Stomach (tissue), 9 donors: Measurements from ENCODE around the gene UBAC2. TPM values are rescaled to one million over a fixed set of nuclear protein-coding genes. Genes with fewer than 3 reads are reported as not detected.

Experiments
- DNase-seq, 2 donors: peaks; one replicate each; pipeline versions ENCODE4 v3.0.0 to v3.0.0-alpha.2; 2013 to 2019
- H3K27ac ChIP-seq, 5 donors: fragments of 200-600 bp in 4 of 5; sonication (generic) in 4 of 5; one replicate each; pipeline ENCODE4 v1.5.1; 2013 to 2019; ENCODE audit warnings: mild to moderate bottlenecking in 1 of 5, moderate library complexity in 1 of 5
- H3K27me3 ChIP-seq, 3 donors: fragments of 200-600 bp; sonication (generic); one replicate each; pipeline ENCODE4 v1.5.1; 2017 to 2019; ENCODE audit warnings: mixed run types in 1 of 3
- H3K36me3 ChIP-seq, 4 donors: fragments of 200-600 bp; sonication (generic); 1 replicate in 3 of 4; 2 replicates in 1 of 4; pipeline ENCODE4 v1.5.1; 2016 to 2019
- H3K4me1 ChIP-seq, 4 donors: fragments of 200-600 bp; sonication (generic); one replicate each; pipeline ENCODE4 v1.5.1; 2016 to 2019
- H3K4me3 ChIP-seq, 4 donors: fragments of 200-600 bp; sonication (generic) in 3 of 4; one replicate each; pipeline ENCODE4 v1.5.1; 2016 to 2019; ENCODE audit warnings: mild to moderate bottlenecking in 1 of 4
- H3K9me3 ChIP-seq, 4 donors: fragments of 200-600 bp; sonication (generic); one replicate each; pipeline ENCODE4 v1.5.1; 2016 to 2019
- CTCF ChIP-seq, 7 experiments: fragments of 450-650 bp in 4 of 7; fragments of 200-600 bp in 3 of 7; sonication (generic) in 3 of 7; IDR thresholded peaks; one replicate each; pipeline ENCODE4 v1.5.1; 2016 to 2019; ENCODE audit warnings: antibody characterized with exemption in 7 of 7, control low read depth in 2 of 7, mild to moderate bottlenecking in 1 of 7
- EP300 ChIP-seq: sonication (generic); formaldehyde crosslinking; IDR thresholded peaks from one replicate; pipeline ENCODE4 v1.6.1; 2017; ENCODE audit warnings: antibody characterized with exemption
- POLR2A ChIP-seq, 4 donors: fragments of 450-650 bp; IDR thresholded peaks; one replicate each; pipeline ENCODE4 v1.6.1; 2016; ENCODE audit warnings: antibody characterized with exemption in 4 of 4, control low read depth in 2 of 4, mild to moderate bottlenecking in 1 of 4, moderate library complexity in 1 of 4
- POLR2AphosphoS5 ChIP-seq, 3 donors: sonication (generic); formaldehyde crosslinking; IDR thresholded peaks; one replicate each; pipeline ENCODE4 v1.6.1; 2016; ENCODE audit warnings: antibody characterized with exemption in 3 of 3
- WGBS, 5 donors: extraction: QIAGEN DNeasy Blood & Tissue Kit in 3 of 5; methylation state at CpG; one replicate each; pipeline versions ENCODE4 v1.1.5 to v1.1.7; 2013 to 2018; 5-methylcytosine and 5-hydroxymethylcytosine counted together
- intact Hi-C: fragments of 100-400 bp; cut with DNase I; formaldehyde crosslinking; loops from one replicate; pipeline ENCODE4 v1.15.1; 2023; ENCODE audit warnings: low total_unique reads
- polyA plus RNA-seq, 3 donors: library from polyadenylated mRNA; stranded (reverse); fragments of 200-250 nt; gene quantifications; one replicate each; pipeline ENCODE4 v1.2.3, GENCODE V29; 2013
- total RNA-seq, 5 donors: library from RNA; depleted of rRNA; stranded (reverse); fragments of >200 nt; gene quantifications; one replicate each; pipeline versions ENCODE4 v1.1.0 to v1.2.3, GENCODE V29; 2014 to 2016
- donor health status: healthy with polysubstance abuse.
- donor health status: Bipolar disorder and iron deficiency.
- donor health status: healthy.

The UBAC2 gene
- total and polyA plus RNA-seq, 8 donors = 18.1 to 68.8 (median 40.1) TPM

- intact Hi-C loops = no loop called here
- H3K36me3 ChIP-seq = peaks cover 0 to 58% (median 40%) of the 10 kb centered on the region in 4 donors
- DNase-seq = no peak
- H3K4me3 ChIP-seq = no peak overlapping the region
- H3K4me1 ChIP-seq = peaks cover 14 to 36% (median 15%) of the 10 kb centered on the region in 4 donors
- no peaks in the 10 kb centered on the region for H3K9me3 ChIP-seq
- no peaks in the 10 kb centered on the region for H3K27me3 ChIP-seq
- H3K27ac ChIP-seq = peak overlapping the region in 1 of 5 donors; percentile 9
- TF ChIP-seq POLR2AphosphoS5 (IDR thresholded peaks at IDR 0.05) (no peak), CTCF (IDR thresholded peaks at IDR 0.05) (no peak), POLR2A (IDR thresholded peaks at IDR 0.05) (no peak), EP300 (no peak)
- WGBS, 5 donors = 74 to 98% (median 95%) methylated on average over 2 of the region's 2 CpGs
Observed at GRCh38 chr13:99353246-99353600, 152.6 kb downstream of the UBAC2 start.

GRCh38 chr13:99353836-99354235, 153.2 kb downstream of the UBAC2 start:
- H3K4me3 ChIP-seq = no peak overlapping the region
- WGBS, 5 donors = 82 to 91% (median 85%) methylated on average over 8 of the region's 8 CpGs
- TF ChIP-seq POLR2AphosphoS5 (IDR thresholded peaks at IDR 0.05) (no peak), CTCF (IDR thresholded peaks at IDR 0.05) (no peak), POLR2A (IDR thresholded peaks at IDR 0.05) (no peak), EP300 (no peak)
- no peaks in the 10 kb centered on the region for H3K9me3 ChIP-seq
- peaks cover 0 to 58% (median 36%) of the 10 kb centered on the region in 4 donors for H3K36me3 ChIP-seq
- peaks cover 14 to 36% (median 15%) of the 10 kb centered on the region in 4 donors for H3K4me1 ChIP-seq
- no peaks in the 10 kb centered on the region for H3K27me3 ChIP-seq
- no peak for DNase-seq
- intact Hi-C loops = no loop called here
- H3K27ac ChIP-seq = peak overlapping the region in 4 of 5 donors; percentile 9 to 73 (median 39)

GRCh38 chr13:99354371-99354951, 153.8 kb downstream of the UBAC2 start:
- 69 to 84% (median 81%) methylated on average over 8 of the region's 8 CpGs for WGBS, 5 donors
- TF ChIP-seq POLR2AphosphoS5 (IDR thresholded peaks at IDR 0.05) = no peak
- no peak for TF ChIP-seq EP300
- TF ChIP-seq POLR2A (IDR thresholded peaks at IDR 0.05) = no peak
- no peak for TF ChIP-seq CTCF (IDR thresholded peaks at IDR 0.05)
- Histone ChIP-seq H3K4me1 (peaks cover 14 to 36% (median 15%) of the 10 kb centered on the region in 4 donors), H3K4me3 (no peak overlapping the region), H3K27me3 (no peaks in the 10 kb centered on the region), H3K36me3 (peaks cover 0 to 55% (median 36%) of the 10 kb centered on the region in 4 donors), H3K27ac (peak overlapping the region; percentile 9 to 73 (median 39)), H3K9me3 (no peaks in the 10 kb centered on the region)
- intact Hi-C loops = no loop called here
- no peak for DNase-seq

GRCh38 chr13:99355267-99356011, 154.8 kb downstream of the UBAC2 start:
- intact Hi-C loops = no loop called here
- no peaks in the 10 kb centered on the region for H3K9me3 ChIP-seq
- no peaks in the 10 kb centered on the region for H3K27me3 ChIP-seq
- peaks cover 14 to 36% (median 15%) of the 10 kb centered on the region in 4 donors for H3K4me1 ChIP-seq
- H3K27ac ChIP-seq = peak overlapping the region; percentile 26 to 77 (median 63)
- TF ChIP-seq POLR2AphosphoS5 (IDR thresholded peaks at IDR 0.05) (no peak), CTCF (IDR thresholded peaks at IDR 0.05) (no peak)
- H3K36me3 ChIP-seq = peaks cover 0 to 51% (median 36%) of the 10 kb centered on the region in 4 donors
- H3K4me3 ChIP-seq = no peak overlapping the region
- WGBS, 5 donors = 87 to 92% (median 89%) methylated on average over 18 of the region's 18 CpGs
- peak in 1 of 2 donors; percentile 29 for DNase-seq
